Measurements from ENCODE around the gene ADRB1. TPM values are rescaled to one million over a fixed set of nuclear protein-coding genes. Genes with fewer than 3 reads are reported as not detected.

The ADRB1 gene
- total RNA-seq, 1 experiment from 2014 or later = 2.3 TPM

- intact Hi-C loops (cut with micrococcal nuclease; ENCODE audit: unreplicated experiment) = no loop called here
- H3K36me3 ChIP-seq (ENCODE audit: control insufficient read depth, insufficient read depth, low read length) = no peaks in the 10 kb centered on the region
- peaks cover 16% of the 10 kb centered on the region; the same call in 1 of the 2 replicates for H3K4me1 ChIP-seq
- Mint-ChIP-seq H3K9me3 (ENCODE audit: unreplicated experiment) (peaks cover 10% of the 10 kb centered on the region), H3K4me1 (ENCODE audit: low read depth, unreplicated experiment) (peaks cover 39% of the 10 kb centered on the region), H3K4me3 (ENCODE audit: unreplicated experiment) (no peak overlapping the region), H3K36me3 (ENCODE audit: insufficient read depth, unreplicated experiment) (peaks cover 5% of the 10 kb centered on the region), H3K27ac (ENCODE audit: unreplicated experiment) (no peak overlapping the region), H3K27me3 (ENCODE audit: insufficient read depth, unreplicated experiment) (no peaks in the 10 kb centered on the region)
- H3K27me3 ChIP-seq (replicated peaks; ENCODE audit: control insufficient read depth, insufficient read depth, low read length) = no peaks in the 10 kb centered on the region; the same call in 1 of the 2 replicates
- no peak for DNase-seq
- BruUV-seq (replicated peaks) = no TSS peak
- POLR2A ChIA-PET = no interaction called here
- TF ChIP-seq, protein P1, sequence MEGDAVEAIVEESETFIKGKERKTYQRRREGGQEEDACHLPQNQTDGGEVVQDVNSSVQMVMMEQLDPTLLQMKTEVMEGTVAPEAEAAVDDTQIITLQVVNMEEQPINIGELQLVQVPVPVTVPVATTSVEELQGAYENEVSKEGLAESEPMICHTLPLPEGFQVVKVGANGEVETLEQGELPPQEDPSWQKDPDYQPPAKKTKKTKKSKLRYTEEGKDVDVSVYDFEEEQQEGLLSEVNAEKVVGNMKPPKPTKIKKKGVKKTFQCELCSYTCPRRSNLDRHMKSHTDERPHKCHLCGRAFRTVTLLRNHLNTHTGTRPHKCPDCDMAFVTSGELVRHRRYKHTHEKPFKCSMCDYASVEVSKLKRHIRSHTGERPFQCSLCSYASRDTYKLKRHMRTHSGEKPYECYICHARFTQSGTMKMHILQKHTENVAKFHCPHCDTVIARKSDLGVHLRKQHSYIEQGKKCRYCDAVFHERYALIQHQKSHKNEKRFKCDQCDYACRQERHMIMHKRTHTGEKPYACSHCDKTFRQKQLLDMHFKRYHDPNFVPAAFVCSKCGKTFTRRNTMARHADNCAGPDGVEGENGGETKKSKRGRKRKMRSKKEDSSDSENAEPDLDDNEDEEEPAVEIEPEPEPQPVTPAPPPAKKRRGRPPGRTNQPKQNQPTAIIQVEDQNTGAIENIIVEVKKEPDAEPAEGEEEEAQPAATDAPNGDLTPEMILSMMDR (IDR thresholded peaks at IDR 0.05; ENCODE audit: insufficient read depth in 1 of 2, low read depth in 1 of 2, low read length in 1 of 2, severe bottlenecking in 1 of 2, unreplicated experiment in 1 of 2) = no peak
- CTCF ChIA-PET = no interaction called here
- no peak overlapping the region for H3K4me3 ChIP-seq (ENCODE audit: low read depth, low read length)
- no peaks in the 10 kb centered on the region for H3K9me3 ChIP-seq
Observed at GRCh38 chr10:114027041-114027394, 16.6 kb upstream of the ADRB1 start.

- no TSS peak for BruUV-seq (replicated peaks)
- TF ChIP-seq, protein P1 (IDR thresholded peaks at IDR 0.05; ENCODE audit: insufficient read depth in 1 of 2, low read depth in 1 of 2, low read length in 1 of 2, severe bottlenecking in 1 of 2, unreplicated experiment in 1 of 2) = no peak
- no peak for DNase-seq
- Histone ChIP-seq H3K27me3 (replicated peaks; ENCODE audit: control insufficient read depth, insufficient read depth, low read length) (no peaks in the 10 kb centered on the region; the same call in 1 of the 2 replicates), H3K9me3 (no peaks in the 10 kb centered on the region), H3K4me3 (ENCODE audit: low read depth, low read length) (no peak overlapping the region), H3K36me3 (ENCODE audit: control insufficient read depth, insufficient read depth, low read length) (no peaks in the 10 kb centered on the region), H3K4me1 (peaks cover 16% of the 10 kb centered on the region; the same call in 1 of the 2 replicates)
- H3K9me3 Mint-ChIP-seq (ENCODE audit: unreplicated experiment) = peaks cover 10% of the 10 kb centered on the region
- POLR2A ChIA-PET = no interaction called here
- peaks cover 39% of the 10 kb centered on the region for H3K4me1 Mint-ChIP-seq (ENCODE audit: low read depth, unreplicated experiment)
- peaks cover 5% of the 10 kb centered on the region for H3K36me3 Mint-ChIP-seq (ENCODE audit: insufficient read depth, unreplicated experiment)
- intact Hi-C loops (cut with micrococcal nuclease; ENCODE audit: unreplicated experiment) = no loop called here
- no peaks in the 10 kb centered on the region for H3K27me3 Mint-ChIP-seq (ENCODE audit: insufficient read depth, unreplicated experiment)
- CTCF ChIA-PET = interaction anchor here (0.6 kb wide), 1 partner anchor 227 kb away, joined by 3 read pairs; no protein-coding TSS in a partner anchor
- no peak overlapping the region for H3K4me3 Mint-ChIP-seq (ENCODE audit: unreplicated experiment)
- no peak overlapping the region for H3K27ac Mint-ChIP-seq (ENCODE audit: unreplicated experiment)
Observed at GRCh38 chr10:114027951-114028350, 15.7 kb upstream of the ADRB1 start.

- Histone ChIP-seq H3K4me3 (ENCODE audit: low read depth, low read length) (no peak overlapping the region), H3K4me1 (peaks cover 16% of the 10 kb centered on the region; the same call in 1 of the 2 replicates), H3K36me3 (ENCODE audit: control insufficient read depth, insufficient read depth, low read length) (no peaks in the 10 kb centered on the region), H3K27me3 (replicated peaks; ENCODE audit: control insufficient read depth, insufficient read depth, low read length) (no peaks in the 10 kb centered on the region; the same call in 1 of the 2 replicates), H3K9me3 (no peaks in the 10 kb centered on the region)
- POLR2A ChIA-PET = no interaction called here
- Mint-ChIP-seq H3K9me3 (ENCODE audit: unreplicated experiment) (peaks cover 10% of the 10 kb centered on the region), H3K27me3 (ENCODE audit: insufficient read depth, unreplicated experiment) (no peaks in the 10 kb centered on the region), H3K4me1 (ENCODE audit: low read depth, unreplicated experiment) (peaks cover 39% of the 10 kb centered on the region), H3K36me3 (ENCODE audit: insufficient read depth, unreplicated experiment) (peaks cover 5% of the 10 kb centered on the region), H3K27ac (ENCODE audit: unreplicated experiment) (no peak overlapping the region), H3K4me3 (ENCODE audit: unreplicated experiment) (no peak overlapping the region)
- CTCF ChIA-PET = interaction anchor here (0.6 kb wide), 1 partner anchor 227 kb away, joined by 3 read pairs; no protein-coding TSS in a partner anchor
- TF ChIP-seq, protein P1 (IDR thresholded peaks at IDR 0.05; ENCODE audit: insufficient read depth in 1 of 2, low read depth in 1 of 2, low read length in 1 of 2, severe bottlenecking in 1 of 2, unreplicated experiment in 1 of 2) = no peak
- no peak for DNase-seq
- intact Hi-C loops (cut with micrococcal nuclease; ENCODE audit: unreplicated experiment) = no loop called here
- no TSS peak for BruUV-seq (replicated peaks)
Observed at GRCh38 chr10:114028425-114028824, 15.2 kb upstream of the ADRB1 start.

All from Caco-2 (cell line).